Esophagus mucosa (tissue), 1 donor: ENCODE measurements around the gene LRRC3. TPM values are rescaled to one million over a fixed set of nuclear protein-coding genes. Genes with fewer than 3 reads are reported as not detected.

Experiments
- ATAC-seq: fragments of 200-7000 bp; cut with Tn5 transposase; one replicate; pipeline ENCODE4 v1.9.1; 2020
- total RNA-seq: library from RNA; stranded (reverse); gene quantifications from one replicate; pipeline ENCODE4 v1.2.4, GENCODE V29; 2023
- donor health status: DM: yes; HTN: yes; CAD: no.

Gene LRRC3
- total RNA-seq, 1 donor from 2014 or later = 0.72 TPM

GRCh38 chr21:44458971-44459711, 3.8 kb downstream of the LRRC3 start:
- no peak for ATAC-seq

- no peak for ATAC-seq
Observed at GRCh38 chr21:44459712-44460440, 4.6 kb downstream of the LRRC3 start.

DNA sequence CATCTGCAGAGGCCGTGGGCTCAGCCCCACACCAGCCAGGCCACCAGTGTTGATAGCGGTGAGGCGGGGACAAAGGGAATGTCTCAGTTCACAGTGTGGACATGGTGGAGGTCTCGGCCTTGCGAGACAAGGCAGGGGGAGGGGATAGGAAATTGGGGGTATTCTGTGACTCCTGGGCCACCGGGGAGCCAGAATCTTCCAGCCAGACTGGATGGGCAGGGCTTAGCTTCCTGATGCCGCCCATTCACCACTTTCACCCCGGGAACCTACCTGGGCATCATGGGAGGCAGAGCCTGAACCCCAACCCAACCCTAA, 5.1 kb downstream of the LRRC3 start:
- no peak for ATAC-seq

DNA sequence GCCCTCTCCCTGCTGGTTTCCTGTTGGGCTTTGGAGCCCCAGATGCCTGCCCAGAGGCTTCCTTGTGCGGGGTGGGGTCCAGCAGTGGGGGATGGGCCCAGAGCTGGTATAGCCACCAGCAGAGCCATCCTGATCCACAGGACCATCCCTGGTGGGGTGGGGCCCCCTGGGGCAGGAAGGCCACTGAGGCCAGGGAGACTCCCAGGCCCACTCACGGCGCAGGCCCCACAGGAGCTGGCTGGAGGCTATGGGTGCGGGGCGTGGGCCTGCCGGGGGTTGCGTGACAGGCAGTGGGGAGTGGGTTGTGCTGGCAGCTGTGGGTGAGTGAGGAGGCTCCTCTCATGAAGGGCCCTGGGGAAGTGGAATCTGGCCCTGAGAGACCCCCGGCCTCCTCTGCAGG, 5.7 kb downstream of the LRRC3 start:
- ATAC-seq = no peak

DNA sequence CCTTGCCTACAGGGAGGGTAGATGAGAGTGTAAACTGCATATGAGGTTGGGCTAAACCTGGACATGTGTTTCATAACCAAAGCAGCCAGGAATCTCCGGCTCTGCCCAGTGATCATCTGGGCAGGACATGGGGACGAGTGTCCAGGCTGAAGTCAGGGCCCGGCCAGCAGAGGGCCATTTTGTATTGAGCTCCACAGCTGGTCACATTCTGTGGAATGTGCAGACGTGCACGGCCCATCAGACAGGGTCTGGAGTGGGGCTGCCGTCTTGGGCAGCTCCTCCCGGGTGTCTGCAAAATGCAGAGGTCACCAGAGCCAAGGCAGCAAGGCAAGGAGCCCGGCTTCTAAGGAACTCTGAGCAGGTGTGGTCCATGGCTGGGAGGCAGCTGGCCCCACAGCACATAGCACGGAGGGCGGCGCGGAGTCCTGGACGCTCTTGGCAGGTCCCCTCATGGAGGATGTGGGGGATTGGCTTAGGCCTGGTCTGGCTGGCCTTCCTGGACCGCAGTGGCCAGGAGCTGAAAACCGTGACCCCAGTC, 6.2 kb downstream of the LRRC3 start:
- ATAC-seq = no peak

- no peak for ATAC-seq
Observed at GRCh38 chr21:44462086-44462833, 7.0 kb downstream of the LRRC3 start.

- no peak for ATAC-seq
Observed at GRCh38 chr21:44462834-44463200, 7.5 kb downstream of the LRRC3 start.

DNA sequence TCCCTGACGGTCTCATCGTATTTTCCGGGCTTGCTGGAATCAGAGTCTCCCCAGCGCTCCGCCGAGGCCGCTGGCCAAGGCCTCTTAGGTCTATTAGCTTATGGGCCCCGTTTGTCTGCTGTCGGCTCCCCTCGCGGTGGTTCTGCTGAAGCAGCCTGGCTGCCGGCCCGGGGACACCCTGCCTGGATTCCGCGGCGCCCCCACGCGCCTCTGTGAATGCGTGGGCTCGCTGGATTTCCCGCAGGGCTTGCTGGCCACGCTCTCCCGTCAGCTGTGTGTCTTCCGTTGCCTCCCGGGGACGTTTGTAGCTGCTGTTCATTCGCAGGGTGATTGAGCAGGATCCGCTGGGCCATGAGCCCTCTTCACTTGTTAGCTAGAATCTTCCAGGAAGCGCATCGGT, 8.4 kb downstream of the LRRC3 start:
- no peak for ATAC-seq

GRCh38 chr21:44464351-44464750, 9.0 kb downstream of the LRRC3 start:
- no peak for ATAC-seq

DNA sequence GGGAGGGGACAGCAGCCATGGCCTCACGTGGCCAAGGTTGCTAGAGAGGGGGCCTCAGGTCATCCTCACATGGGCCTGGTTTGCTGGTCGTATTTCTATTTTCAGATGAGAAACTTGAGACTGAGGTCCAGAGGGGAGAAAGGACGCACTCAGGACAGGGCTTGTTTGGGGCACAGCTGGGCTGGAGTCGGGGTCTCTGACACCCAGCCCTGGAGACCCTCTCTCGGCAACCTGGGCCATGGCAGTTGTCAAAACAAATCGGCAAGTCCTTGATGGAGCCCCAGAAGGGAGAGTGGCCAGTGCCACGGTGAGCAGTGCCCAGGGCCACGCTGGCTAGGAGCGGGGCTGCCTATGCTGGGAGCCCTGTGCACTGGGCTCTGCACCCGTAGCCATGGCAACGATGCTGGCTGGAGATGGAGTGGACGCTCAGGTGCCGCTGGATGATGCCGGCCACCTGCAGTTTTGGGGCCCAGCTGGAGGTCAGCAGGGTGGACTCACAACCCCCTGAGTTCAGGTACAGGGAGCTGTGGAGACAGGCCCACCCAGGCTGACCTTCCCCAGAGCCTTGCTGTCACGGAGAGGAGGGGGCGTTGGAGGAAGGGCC, 11.1 kb downstream of the LRRC3 start:
- ATAC-seq = no peak

DNA sequence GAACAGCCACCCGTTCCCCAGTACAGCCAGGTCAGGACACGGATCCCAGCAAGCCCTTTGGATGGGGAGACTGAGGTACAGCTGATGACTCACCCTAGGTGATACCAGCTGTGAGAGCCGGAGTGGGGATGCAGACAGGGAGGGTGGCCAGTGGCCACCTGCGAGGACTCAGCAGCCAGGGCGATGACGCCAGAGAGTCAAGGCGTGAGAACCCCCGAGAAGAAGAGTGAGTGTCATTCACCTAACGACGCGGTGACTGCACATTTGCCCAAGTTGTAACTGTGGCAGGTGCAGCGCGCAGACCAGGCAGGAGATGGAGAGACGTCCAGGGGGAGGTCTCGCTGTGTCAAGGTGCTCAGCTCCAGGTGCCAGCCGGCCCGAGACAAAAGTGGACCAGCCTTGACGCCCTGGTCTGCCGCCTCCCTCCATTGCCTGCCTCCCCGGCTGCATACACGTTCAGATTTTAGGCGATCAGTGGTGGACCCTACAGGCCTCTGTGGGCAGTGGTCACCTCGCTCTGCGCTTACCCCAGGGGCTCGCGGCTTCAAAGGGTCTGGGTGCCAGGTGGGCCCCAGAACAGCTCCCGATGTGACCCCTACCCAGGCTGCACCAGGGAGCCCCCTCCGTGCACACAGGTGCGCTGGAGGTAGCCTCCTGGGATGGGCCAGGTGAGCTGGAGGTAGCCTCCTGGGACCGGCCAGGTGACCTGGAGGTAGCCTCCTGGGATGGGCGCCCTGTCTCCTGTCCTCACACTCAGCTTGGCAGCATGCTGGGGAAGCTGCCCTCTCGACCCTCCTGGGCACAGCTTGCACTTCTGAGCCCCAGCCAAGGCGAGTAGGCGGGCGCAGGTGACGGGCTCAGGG, 11.9 kb downstream of the LRRC3 start:
- ATAC-seq = no peak

DNA sequence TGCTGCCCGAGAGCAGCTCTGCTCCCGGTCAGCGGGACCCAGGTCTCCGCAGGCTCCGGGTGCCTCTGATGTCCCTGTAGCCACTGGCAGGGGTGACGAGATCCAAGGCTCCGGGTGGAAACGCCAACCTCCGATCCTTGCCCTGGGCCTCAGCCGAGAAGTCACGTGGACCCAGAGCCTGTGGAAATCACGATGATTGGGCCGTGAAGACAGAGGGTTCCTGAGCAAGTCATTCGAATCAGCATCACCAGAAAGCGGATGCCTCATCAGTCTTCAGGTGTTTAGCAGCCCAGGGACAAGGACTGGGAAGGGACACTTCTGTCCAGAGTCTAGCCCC, 12.5 kb downstream of the LRRC3 start:
- no peak for ATAC-seq

- no peak for ATAC-seq
Observed at GRCh38 chr21:44471341-44471740, 16.0 kb downstream of the LRRC3 start.

GRCh38 chr21:44471996-44472395, 16.7 kb downstream of the LRRC3 start:
- ATAC-seq = no peak

DNA sequence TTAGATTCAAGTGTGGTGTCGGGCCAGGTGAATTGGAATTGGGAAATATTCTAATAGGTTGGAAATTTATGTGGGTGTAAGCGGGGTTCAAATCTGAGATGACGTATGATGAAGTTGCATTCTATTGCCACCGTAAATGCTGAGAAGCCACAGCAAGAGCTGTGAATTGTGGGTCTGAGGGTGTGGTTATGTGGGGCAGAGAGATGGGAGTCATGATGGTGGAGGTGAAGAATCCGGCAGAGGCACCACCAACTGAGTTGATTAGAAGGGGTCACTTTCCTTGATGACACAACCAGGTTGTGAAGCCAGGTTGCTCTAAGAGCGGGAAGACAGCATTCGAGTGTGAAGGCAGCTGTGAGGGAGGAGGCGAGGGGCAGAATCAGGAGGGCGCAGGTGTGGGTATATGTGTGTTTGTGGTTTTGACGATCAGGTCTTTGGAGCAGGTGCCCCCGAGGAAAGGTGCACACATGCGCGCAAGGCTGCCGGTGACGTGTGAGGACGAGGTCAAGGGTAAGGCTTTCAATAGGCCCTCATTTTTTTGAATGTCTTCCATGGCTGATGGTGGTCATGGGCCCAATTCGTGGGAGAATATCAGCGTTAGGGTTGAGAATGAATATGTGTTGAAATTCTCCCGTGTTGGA, 18.7 kb downstream of the LRRC3 start:
- no peak for ATAC-seq

DNA sequence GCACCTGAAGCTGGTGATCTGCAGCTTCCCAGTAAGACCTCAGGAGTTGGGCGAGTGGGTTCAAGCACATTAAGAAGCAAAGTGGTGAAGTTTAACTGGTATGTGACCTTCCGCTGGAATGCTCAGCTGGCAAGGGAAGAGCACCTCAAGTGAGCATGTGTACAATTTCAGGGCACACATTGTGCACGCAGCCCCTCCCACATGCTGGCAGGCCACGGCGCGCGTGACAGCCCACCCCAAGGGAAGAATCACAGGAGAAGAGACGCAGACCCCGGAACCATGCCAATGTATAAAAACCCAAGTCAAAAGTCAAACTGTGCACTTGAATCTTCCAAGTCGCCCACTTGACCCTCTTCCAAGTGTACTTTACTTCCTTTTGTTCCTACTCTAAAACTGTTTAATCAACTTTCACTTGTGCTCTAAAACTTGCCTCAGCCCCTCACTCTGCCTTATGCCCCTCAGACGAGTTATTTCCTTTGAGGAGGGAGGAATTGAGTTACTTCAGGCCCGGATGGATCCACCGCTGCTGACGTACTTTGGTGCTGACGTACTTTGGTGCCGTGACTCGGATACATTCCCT, 20.0 kb downstream of the LRRC3 start:
- no peak for ATAC-seq

DNA sequence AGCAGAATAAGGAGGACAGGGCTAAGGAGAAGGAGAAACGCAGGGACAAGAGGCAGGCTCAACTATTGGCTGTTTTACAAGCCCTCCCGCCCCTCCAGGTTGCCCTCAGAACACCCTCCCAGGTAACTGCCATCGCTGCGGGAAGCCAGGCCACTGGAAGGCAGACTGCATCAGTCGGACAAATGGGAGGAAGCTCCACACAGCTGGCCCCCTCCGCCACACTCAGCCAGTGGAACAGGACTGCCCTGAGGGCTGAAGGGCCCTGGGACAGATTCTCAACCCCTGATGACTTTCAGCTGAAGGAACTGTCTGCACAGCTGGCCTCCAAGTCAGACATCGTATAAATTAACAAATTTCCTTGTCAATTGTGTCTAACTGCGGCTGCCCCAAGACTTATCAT, 21.8 kb downstream of the LRRC3 start:
- no peak for ATAC-seq

GRCh38 chr21:44477712-44478111, 22.4 kb downstream of the LRRC3 start:
- no peak for ATAC-seq

- ATAC-seq = no peak
Observed at GRCh38 chr21:44478124-44478800, 23.0 kb downstream of the LRRC3 start.

- ATAC-seq = no peak
Observed at GRCh38 chr21:44478801-44479167, 23.5 kb downstream of the LRRC3 start.
